G401.6 (cell line): ENCODE results near the gene KIAA1958.
A peak's percentile ranks its signal among the peaks of the same experiment; 100 is the strongest.
"Not testable (repeated sequence)": the region's sequence is repeated elsewhere in the genome, so short reads cannot be mapped to it uniquely, and the experiment has no call there.

ENCODE experiments used
- FAIRE-seq: peaks from 2 replicates; lab custom pipeline; 2012; peaks lifted over from hg19 to GRCh38; lab: Jason Lieb, UNC

Gene KIAA1958

DNA sequence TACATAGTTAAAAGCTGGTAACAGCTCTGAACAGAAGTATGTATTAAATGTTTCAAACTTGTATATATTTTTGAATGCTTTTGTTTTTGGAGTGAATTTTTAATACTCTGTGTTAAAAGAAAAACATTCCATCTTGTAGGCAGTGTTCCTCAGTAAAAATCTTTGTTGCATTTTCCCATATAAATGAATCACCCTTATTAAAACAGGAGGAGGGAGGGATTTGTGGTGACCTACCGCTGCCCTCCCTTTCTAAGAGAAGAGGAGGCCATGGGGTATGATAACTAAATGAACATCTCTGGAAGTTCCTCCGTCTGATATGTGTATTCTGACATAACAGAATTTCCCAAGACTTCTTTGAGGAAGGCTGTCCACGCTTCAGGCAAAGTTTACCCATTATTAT lies 177.9 kb downstream of the KIAA1958 start:
- no peak for FAIRE-seq

DNA sequence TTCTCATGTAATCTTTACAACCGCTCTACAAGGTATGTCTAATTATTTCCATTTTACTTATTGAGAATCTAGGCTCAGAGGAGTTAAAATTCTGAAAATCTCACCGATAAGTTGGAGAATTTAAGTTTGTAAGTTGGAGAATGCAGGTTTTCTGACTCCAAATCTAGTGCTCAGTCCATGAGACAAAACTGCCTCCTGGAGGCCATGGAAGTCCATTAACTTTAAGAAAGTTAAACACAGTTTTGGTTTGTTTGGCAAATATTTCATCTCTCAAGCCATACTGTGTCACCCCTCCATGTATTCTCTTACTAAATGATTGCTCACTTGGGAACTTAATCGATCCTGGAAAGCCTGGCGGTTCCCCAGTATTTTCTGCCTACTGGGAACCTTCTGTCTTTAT lies 178.7 kb downstream of the KIAA1958 start:
- FAIRE-seq = peak; percentile 48

DNA sequence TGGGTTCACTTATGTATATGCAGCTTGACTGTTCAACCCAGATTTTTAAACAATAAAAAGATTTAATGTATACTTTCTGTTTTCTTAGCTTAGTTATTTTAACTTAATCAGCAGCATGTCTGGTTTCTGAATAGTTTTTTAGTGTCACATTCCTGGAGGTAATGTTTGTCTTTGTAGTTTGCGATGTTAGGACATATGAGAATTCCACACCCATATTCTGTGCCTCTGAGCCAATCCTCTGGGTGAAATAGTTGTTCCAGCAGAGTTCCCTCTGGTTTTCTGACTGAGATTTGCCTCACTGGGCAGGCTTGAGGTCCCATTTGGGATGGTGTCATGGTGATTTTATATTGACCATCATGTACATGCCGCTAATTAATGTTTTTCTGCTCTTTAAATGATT lies 182.7 kb downstream of the KIAA1958 start:
- no peak for FAIRE-seq

DNA sequence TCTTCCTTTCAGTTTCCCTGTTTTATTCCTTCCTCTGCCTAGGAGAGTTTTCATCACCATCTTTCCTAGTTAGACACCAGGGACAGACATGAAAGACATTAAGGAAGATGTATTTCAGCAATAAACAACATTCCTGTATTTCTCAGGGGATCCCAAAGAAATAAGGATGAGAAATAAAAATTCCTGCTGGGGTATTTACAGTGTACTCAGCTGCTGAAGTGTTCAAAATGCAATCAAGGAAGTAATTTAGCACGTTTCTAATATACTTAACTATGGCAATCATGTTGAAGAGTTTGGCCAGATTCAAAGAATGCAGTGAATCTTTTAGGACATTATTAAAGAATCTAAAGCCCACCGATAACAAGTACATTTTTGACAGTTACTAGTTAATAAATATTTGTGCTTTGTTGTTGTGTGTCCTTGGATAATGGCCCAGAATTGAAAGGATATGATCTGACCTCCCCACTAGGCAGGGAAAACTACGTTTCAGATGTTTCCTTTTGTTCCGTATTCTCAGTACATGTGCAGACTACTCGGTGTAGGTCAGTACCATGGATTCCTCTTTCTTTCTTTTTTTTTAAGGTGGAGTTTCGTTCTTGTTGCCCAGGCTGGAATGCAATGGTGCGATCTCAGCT lies 184.5 kb downstream of the KIAA1958 start:
- no peak for FAIRE-seq

DNA sequence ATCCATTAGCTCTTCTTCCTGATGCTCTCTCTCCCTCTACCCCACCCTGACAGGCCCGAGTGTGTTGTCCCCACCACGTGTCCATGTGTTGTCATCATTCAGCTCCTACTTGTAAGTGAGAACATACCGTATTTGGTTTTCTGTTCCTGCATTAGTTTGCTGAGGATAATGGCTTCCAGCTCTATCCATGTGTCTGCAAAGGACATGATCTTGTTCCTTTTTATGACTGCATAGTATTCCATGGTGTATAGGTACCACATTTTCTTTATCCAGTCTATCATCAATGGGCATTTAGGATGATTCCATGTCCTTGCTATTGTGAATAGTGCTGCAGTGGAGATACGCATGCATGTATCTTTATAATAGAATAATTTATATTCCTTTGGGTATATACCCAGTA lies 186.6 kb downstream of the KIAA1958 start:
- not testable (repeated sequence) for FAIRE-seq

DNA sequence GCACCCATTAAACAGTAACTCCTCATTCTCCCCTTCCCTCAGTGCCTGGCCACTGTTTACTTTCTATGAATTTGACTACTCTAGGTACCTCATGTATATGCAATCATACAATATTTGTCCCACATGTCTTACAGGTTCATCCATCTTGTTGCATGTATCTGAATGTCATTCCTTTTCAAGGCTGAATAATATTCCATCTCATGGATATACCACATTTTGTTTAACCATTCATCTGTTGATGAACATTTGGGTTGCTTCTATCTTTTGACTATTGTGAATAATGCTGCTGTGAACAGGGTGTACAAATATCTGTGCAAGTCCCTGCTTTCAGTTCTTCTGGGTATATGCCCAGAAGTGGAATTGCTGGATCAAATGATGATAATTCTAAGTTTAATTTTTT lies 190.4 kb downstream of the KIAA1958 start:
- FAIRE-seq = no peak

DNA sequence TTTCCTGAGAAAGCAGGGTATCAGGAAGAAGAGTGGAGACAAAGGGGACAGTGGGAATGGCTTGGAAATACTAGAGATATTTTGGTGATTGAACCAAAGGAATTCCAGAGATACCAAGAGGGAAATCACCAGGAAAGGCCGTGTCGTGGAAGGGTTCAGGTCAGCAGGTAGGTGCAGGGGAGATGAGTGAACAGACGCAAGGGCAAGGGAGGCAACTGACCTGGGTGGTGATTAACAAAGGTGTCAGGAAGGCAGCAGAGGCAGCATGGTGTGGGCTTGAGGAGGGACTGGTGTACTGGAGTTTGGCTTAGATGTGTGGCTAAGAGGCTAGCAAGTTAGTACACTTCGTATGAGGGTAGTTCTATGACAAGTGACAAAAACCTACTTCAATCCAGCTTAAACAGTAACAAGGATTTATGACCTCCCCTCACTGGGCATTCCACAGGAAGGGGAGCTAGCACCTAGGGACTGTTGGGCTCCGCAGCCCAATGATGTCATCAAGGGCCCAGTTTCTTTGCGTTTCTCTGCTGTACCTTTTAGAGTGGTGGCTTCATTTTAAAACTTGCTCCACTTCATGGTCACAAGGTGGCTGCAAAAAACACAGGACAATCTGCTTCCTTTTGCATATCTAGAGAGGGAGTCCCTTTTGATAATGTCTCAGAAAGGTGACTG lies 194.2 kb downstream of the KIAA1958 start:
- no peak for FAIRE-seq

DNA sequence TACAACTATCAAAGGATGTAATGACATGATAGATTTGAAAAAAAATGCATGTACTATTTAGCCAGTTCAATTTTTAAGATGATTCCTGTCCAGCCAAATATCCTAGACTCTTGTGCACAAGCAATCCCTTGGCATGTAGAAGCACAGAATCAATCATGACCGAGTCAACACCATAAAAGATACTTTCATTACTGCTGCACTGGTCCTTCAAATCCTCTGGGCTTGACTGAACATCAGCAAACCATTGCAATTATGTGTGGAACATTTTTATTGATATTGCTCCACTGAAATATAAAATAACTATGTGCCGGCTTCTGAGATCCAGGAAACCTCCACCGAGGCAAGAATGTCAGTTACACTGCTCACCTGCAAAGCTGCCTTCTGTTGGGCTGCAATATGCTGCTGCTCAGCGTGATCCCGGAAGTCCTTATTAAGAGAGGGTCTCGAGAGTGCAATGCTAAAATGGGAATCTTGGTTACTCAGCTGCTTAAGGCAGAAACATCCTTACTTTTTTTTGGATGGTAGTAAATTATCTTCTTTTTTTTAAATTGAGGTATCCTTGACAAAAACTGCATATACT lies 202.6 kb downstream of the KIAA1958 start:
- no peak for FAIRE-seq

DNA sequence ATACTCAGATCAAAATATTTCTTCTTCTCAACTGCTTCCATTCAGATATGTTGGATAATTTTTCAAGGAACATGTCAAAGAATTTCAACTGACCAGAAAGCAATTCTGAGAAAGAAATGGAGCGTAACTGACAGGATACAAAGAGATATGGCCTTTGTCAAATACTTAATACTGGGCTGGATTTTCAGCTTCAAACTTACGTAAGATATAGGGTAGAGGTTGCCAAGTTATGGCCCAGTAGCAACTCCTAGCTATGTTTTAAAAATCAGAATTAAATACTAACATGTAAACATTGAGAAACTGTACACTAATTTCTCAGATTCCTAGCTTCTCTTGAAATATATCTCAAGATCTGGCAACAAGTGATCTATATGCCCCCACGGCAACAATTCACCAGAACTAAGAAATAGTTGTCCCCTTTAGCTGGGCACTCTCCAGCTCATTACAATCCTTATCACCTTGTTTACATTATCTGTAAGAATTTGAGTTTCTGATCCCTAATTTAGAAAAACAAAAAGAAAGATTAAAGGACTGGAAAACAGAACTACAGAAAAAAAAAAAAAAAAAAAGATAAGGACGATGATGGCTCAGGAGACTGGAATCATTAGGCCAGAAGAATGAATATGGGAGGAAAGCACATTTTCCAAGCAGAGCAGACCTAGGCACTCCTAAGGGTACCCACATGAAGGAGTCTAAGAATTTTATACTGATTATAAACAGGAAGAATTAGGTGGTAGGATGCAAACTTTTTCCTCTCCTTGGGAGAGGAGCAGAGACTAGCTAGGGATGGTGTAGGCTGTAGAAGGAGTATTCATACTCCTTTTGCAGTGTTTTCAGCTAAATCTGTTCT lies 208.3 kb downstream of the KIAA1958 start:
- no peak for FAIRE-seq

DNA sequence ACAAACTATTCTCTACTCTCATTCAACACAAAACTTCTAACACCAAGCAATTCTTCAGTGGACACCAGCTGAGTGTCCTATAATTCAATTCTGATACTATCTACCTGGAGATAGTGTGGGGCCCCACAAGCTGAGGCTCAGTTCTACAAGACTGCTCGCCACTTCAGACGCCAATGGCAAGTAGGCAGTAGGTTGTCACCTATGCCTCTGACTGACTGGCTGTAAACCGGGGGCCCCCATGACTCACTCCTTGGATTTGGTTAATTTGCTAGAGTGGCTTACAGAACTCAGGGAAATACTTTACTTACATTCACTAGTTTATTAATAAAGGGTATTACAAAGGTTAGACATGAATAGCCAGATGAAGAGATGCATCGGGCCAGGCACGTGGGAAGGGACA lies 209.8 kb downstream of the KIAA1958 start:
- FAIRE-seq = no peak

DNA sequence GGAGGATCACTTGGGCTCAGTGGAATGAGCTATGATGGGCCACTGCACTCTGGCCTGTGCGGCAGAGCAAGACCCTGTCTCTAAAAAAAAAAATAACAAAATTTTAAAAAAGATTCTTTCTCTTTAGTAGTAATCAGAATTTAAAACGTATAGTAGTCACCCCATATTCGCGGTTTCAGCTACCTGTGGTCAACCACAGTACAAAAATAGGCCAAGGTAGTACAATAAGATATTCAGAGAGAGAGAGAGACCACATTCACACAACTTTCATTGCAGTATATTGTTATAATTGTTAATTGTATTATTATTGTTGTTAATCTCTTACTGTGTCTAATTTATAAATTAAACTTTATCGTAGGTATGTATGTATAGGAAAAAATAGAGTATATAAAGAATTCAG lies 212.6 kb downstream of the KIAA1958 start:
- FAIRE-seq = no peak

DNA sequence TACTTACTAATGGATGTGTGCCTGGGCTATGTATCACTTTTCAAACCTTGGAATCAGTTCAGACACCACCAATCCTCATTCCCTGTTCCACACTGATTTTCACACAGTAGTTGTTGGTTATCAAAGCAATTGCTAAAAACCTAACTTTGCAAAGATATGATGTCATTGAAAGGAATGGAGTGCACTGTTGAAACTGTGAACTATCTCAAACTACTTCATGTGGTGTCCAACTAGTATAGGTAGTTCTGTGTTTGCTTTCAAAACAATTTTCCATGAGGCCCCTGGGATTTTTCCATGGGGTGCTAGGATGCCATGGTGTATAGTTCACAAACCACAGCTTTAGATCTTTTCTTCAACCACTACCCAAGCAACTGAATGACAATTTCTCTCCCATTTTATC lies 213.5 kb downstream of the KIAA1958 start:
- no peak for FAIRE-seq

DNA sequence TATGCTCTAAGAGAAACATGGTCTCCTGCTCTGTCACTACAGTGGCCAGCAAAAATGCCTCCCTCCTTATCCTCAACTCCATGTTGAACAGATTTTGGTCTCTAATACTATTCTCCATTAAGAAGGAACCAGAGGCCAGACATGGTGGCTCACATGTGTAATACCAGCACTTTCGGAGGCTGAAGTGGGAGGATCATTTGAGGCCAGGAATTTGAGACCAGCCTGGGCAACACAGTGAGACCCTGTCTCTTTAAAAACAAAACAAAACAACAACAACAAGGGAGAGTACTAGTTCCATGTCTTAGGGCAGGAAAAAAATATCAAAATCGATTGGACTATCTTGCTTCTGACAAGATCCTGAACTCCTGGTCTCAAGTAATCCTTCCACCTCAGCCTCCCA lies 216.7 kb downstream of the KIAA1958 start:
- no peak for FAIRE-seq

DNA sequence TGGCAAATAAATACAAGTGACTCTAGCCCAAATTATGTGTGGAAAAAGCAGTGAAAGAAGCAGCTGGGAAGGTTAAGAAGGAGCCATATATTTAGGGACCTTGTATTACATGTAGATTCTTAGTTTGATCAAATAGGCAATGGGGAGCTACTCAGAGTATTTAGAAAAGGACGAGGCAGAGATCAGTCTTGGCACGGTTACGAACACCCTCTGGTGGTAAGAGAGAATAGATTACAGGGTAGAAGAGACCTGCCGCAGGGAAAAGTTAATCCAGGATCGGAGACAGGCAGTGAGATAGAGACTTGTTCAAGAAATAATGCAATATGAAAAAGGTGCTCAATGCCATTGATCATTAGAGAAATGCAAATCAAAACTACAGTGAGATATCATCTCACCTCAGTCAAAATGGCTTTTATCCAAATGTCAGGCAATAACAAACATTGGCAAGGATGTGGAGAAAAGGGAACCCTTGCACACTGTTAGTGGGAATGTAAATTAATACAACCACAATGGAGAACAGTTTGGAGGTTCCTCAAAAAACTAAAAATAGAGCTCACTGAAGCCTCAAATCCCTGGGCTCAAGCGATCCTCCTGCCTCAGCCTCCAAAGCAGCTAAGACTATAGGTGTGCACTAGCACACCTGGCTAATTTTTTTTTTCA lies 219.3 kb downstream of the KIAA1958 start:
- peak; percentile 61 for FAIRE-seq

DNA sequence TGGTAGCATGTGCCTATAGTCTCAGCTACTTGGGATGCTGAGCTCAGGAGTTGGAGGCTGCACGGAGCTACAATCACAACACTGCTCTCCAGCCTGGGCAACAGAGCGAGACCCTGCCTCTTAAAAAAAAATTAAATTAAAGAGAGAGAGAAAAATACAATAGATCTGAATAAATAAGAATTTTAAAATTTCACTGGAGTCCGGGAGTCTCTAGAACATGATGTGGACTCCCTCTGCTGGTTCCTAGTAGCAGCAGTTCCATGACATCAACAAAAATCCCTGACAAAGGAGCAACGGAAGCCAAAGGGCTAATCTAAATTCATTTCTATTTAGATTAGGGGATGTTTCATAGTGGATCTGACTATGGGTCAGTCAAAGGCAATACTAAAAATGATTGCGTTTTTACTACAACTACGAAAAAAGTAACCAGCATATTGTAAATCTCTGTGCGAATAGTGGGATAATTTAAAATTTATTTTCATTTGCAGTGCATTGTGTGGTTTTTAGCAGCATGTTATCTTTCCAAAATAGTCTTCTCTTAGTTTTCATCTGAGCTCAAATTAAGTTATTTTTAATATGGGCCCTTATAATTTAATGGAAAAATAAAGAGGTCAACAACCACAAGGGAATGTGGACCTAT lies 224.5 kb downstream of the KIAA1958 start:
- FAIRE-seq = peak; percentile 57

DNA sequence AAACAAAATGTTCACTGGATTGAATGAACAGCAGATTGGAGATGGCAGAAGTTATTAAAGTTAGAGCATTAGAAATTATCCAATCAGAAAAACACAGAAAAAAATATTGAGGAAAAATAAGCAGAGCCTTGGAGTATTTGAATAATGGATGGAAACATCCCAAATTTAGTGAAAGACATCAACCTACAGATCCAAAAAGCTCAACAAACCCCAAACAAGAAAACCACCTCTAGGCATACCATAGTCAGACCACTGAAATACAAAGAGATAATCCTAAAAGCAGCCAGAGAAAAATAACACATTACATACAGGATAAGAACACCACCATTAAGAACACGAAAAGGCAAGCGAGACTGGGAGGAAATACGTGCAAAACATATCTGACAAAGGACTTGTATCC lies 226.1 kb downstream of the KIAA1958 start:
- FAIRE-seq = no peak

DNA sequence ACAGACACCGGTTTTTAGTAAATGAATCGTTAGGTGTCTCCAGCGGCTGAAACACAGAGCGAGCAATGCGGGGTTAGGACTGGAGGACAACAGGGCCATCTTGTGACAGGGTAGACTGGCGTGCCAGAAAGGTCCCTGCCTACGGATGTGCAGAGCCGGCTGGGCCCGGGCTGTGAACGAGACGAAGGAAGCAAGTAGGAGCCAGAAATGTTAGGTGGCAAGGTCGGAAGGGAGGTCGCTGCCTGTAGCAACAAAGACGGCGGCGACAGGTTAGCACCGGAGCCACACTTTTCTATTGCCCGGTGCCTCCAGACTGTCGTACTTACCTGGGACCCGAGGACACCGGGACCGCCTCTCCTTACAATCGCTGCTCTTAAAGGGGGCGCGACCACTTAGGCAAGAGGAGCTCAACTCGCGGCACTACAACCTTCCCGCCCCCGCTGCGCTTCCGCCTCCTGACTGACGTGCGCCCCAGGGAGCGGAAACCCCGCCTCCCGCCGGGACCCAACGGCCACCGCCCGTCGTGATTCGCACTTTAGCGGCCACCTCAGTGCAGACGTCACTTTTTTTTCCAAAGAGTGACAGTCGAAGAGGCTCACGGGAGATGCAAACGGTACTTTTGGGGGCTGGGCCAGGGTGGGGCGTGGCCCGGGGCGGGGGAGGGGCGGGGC lies 231.2 kb downstream of the KIAA1958 start, which contains the start of gene INIP:
Gene INIP, minus strand, starts transcription at position 457 of the 671 bp plus-strand sequence. CDS start 1,632 bp downstream, outside the sequence.
- peak; percentile 90 for FAIRE-seq
